Middle frontal gyrus (tissue), 1 donor: Measurements from ENCODE around the gene PTPRG.

Source experiments
- DNase-seq: peaks from one replicate; pipeline ENCODE4 v3.0.0-alpha.2; 2015; ENCODE audit warnings: low spot score; ENCODE audit errors: extremely low spot score

The PTPRG gene

DNA sequence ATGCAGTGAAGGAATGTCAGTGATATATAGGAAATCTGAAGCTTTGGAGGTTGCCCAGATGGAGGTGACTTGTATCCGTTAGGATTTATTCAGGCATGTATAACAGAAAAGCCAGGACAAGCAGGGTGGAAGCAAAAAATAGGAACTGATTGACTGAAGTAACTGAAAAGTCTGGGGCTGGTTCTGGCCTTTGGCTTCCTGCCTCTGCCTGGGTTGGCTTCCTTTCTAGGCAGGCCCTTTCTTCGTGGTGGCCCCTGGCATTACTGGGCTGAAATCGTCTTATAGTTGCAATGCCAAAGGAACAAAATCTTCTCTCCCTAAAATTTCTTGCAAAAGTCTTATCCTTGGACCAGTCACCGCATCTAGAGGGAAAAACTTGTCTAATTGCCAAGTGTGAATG is 386.1 kb downstream of the PTPRG start:
- no peak for DNase-seq

DNA sequence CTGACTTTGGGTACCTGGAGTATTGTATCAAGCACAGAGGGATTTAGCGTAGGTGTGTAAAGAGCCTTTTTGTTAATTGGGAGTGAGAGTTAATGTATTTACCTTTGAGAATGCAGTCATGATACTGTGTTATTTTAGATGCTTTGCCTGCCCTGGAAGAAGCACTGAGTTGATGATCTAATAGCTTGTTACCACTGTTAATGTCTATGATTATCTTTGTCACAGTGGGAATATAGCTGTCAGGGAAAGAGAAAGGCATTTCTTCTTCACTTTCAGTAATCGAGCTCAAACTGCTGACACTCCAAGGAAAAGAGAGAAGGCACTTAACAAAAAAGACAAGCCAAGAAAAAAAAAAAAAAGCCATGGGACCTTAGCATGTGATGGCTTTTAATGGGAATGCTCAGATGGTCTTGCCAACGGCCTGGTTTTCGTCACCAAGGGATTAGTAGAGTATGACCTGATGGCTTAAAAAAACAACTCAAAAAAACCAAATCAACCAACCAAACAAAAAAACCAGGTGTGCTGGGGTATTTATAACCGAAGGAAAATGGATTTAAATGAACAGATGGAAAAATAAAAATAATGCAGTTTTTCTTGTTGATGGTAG is 387.4 kb downstream of the PTPRG start:
- no peak for DNase-seq

DNA sequence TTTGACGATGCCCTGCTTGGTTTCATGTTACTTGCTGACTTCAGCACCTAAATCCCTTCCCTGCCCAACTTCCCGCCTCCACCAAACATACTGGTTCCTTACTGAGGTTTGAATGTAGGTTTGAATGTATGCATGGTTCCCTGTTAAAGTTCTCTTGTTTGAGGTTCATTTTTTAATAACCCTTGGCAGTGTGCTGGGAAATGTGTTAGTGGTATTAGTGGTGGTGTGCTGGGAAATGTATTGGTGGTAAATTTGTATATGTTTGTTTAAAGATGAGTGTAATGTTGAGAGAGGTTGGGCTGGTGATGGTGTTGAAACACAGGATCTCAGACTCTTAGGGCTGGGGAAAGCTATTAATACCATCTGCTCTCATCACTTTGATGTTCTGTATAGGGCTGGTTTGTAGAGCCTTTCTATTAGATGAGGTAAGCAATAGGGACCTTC is 392.7 kb downstream of the PTPRG start:
- DNase-seq, result no peak

DNA sequence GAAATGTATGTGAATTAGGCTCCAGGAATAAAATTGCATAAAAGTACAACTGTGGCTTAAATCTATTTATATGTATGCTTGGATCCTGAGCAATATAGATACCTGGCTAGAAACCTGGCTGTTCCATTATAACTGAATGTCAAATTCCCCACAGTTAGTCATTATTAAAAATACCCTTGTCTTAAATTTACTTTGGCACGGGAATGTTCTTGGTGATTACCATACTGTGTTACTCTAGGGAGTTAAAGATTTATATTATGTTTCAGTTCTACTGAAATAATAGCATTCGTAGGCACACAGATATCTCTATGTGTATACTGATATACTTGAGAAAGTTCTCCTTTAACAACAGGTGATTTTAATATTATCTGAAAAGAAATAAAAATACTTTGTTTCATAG is 394.1 kb downstream of the PTPRG start:
- no peak for DNase-seq

DNA sequence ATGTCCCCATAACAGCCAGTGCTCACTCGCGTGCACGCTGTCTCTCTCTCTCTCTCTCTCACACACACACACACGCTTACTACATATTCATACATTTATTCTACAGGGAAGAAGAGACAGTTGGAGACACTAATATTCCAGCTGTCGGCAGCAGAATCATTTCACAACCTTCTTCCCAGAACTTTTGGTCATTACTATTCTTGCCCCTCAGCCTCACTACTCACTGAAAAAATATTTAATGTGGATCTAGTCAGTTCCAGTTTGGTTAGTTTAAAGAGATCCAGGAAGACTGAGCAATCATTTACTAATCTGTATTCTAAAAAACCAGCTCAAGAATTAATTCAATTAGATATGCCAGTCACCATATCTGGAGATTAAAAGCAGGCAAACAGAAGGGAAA is 394.9 kb downstream of the PTPRG start:
- DNase-seq, result no peak

DNA sequence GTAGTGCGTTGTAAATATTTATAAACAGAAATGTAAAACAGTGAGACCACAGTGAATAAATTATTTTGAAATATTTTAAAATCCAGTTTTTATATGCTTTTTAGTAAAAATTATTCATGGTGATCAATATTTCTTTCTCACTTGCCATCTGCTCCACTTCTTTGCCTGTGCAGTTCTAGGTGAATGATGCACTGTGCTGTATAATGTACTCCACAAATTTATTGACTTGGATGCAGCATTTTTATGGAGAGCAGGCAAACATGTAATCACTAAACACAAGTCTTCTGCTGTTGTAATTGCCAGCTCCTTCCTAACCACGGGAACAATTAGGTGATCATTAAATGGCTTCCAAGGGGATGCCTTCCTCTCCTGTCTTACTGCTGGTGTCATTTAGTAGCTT is 395.9 kb downstream of the PTPRG start:
- DNase-seq, result no peak

DNA sequence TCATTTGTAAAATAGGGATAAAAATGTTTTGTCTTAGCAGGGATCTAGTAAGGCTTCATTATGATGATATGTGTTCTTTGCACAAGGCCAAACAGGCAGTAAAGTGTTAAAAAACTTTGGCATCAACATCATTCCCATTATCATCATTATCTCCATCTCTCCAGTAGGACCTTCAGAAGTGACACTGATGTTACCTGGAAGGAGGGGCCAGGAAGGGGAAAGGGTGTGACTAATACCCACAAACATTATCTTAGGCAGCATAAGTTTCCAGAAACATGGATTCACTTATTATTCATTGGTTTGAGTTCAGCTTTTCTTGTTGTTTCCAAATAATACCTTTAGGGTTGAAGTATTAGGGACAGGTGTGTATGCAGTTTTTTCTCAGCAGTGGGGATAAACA is 399.6 kb downstream of the PTPRG start:
- DNase-seq, result no peak

DNA sequence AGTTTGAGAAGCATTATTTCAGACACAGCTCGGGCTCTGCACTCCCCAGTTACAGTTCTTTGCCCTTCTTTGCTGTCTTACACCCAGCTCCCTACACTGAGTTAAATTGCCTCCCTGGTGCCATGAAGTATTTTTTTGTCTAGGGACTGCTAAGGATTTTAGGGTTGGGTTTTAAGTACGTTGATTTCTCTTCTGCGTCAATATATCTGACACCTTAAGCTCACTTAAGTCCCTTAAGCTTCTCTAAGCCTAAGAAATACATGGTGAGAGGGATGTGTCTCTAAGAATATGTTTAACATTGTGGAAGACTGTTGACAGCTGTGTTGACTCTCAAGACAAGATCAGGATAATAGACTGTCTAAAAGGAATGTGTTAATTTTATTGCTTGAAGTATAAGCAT is 400.5 kb downstream of the PTPRG start:
- no peak for DNase-seq

DNA sequence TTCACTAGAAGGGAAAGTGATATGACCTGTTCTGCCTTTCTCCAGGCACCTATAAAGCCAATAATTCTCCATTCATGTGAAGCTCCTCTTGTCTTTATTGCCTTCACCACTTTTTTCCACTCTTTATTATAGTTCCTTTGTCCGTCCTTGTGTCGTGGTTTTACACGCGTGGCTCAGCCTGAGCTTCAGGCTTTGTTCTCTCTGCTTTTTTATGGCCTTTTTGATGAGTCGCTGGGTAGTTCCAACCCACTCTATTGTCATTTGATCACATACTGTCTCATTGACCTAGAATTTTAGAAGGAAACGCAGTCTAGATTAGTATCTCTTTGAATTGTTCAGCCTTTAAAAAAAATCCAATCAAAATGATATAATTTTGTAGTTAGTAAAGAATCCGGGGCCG is 403.2 kb downstream of the PTPRG start:
- no peak for DNase-seq

DNA sequence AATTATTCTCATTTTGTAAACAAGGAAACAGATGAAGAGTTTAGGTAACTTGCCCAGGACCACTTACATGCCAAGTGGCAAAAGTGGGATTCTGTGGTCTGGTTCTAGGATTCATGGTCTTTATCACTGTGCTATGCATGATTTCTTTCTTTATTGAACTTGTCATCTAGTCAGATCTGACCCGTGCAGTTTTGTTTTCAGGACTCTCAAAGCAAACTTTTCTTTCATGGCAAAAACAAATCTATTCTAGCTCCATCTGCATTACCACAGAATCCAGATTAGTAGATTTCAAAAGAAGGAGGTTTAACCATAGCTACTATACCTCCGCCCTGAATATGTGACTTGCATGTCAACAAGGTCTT is 404.4 kb downstream of the PTPRG start:
- no peak for DNase-seq

DNA sequence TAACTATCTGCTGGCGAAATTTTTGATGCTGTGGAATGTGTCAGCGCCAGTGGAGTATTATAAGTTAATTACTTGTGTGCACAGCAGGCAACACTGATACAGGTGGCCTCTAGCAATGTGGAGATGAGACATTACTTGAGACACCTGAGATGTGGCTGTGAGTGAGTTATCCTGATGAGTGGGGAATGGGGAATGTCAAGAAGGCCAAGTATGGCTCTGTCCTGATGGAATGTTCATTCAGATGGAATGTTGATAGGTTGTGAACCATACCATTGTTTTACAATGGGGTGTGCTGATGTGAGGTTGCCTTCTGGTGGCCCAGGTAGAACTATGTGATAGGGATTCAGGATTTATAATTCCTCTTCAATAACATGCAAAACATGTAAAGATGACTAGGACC is 404.8 kb downstream of the PTPRG start:
- no peak for DNase-seq

DNA sequence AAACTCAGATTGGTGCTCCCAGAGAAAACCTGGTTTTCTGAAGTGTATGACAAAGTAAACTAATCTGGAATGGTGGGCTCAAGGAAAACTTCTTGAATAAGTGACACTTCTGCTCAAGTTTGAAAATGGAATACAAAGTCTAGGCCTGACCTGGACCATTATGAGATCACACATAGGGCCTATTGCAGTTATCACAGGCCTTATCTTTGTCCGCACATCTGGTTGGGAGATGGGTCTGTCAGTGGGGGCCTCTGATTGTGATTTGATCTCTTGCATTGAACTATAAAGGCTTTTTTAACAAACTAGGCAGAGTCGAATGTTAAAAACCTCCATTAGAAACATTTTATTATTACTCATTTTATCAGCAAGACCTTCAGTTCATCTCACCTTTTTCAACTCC is 405.6 kb downstream of the PTPRG start:
- DNase-seq, result no peak

DNA sequence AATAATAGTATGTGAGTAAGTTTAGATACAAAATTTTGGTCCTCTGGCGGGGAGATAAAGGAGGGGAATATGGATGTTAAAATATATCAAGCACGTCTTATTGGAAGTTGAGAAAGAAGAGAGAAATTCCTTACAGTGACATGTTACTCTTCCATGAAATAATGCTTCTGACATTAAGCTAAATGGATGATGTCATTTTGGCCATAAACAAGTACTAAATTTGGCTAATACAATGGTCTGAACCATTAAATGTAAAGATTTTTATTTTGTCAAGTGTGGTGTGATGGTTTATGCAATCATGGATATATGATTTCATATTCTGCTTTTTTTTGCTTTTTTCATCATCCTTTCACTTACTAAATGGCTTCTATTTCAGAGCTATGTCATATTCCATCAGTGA is 406.6 kb downstream of the PTPRG start:
- DNase-seq, result no peak

DNA sequence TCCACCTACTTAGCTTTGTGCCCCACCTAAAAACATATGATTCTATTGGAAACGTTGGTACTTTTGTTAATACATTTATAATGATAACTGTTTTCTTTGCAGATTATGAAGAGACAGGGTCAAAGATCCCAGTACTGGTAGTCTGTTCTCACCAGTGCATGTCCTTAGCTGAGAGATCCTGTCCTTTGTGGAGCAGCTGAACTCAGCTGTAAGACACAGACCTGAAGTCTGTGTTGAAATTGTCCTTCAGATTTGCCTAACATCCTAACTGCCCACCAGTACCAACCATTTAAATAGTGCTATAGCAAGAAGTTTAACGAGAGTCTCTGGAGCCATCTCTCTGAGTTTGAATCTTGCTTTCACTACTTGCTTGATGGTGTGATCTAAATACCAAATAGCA is 413.3 kb downstream of the PTPRG start:
- DNase-seq, result no peak

DNA sequence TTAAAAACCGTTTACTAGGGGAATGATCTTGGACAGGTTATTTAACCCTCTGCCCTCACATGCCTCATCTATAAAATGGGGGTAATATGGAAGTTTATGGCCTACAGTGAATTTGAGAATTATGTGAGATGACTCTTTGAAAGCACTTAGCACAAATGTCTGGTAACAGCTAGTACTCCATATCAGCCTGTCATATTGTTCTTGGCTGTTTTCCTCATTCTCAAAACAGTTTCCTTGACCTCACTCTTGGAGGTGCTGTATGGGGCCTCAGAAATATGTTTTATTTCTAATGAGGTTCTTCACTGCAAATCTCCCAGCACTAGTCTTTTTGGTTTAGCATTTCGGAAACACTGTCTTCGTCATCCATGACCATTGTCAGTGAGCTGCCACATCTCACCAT is 413.8 kb downstream of the PTPRG start:
- no peak for DNase-seq

DNA sequence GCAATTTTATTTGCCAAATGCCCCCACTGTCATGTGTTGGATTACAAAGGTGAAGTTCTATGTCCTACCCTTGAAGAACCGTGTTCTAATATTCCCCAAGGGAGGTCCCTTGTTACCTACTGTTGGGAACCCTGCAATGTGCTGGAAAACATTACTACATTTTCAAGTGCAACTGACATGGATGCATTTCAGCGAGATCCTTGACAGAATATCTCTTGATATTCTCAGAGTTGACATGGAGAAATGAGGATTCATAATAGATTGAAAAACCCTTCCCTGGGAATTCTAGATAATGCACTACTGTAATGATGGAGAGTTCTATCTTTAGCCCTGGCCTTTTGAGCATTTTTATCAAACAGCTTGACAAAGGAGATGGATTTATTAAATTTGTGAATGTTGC is 414.6 kb downstream of the PTPRG start:
- DNase-seq, result no peak

DNA sequence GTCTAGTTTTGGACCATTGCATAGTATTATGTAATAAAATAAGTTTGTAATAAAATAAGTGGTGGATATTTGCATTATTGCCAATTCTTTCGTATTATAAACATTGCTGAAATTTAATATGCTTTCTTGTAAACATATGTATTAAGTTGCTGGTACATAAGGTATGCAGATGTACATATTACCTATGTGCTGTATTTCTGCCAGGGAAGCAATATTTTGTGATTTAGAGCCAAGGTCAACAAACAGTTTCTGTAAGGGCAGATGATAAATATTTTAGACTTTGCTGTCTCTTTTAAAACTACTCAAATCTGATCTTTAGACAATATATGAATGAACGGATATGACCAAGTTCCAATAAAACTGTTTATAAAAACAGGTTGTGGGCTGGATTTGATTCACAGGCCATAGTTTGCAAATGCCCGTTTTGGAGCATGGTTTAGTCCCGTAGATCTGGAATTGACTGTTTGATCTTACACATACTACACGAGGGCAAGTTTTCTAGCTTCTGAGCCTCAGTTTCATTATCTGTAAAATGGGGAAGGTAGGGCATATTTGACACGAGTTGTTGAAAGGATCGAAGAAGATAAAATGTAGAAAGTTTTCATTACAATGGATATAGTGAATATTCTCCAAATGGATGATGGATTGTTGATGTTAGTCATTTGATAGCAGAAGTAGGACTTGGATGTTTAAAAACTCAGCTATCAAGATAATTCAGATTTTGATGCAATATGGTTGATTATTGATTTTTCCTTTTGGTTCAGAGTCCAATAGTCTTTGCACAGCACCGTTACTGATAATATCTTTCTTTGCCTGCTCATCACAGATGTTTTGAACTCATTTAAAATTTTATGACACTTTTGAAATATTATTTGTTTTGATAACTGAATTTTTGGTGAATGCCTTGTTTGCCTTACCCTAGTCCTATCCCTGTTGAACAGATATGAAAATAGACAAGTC is 417.4 kb downstream of the PTPRG start:
- no peak for DNase-seq

DNA sequence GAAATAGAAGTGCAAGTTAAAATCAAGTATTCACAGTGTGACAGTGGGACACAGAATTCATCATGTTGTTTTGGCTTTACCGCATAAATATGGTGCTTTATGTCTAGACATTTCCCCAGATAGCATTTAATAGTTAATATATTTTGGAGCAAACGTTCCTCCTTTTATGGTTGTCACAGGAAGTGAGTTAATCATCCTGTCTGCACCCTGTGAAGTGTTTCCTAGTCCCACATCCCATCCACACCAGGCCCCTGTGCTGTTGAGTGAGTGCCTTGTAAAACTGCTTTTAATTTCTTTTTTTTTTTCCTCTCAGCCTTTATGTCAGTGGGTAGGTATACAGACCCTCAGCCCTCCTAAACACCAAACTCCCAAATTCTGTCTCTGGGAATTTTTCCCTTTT is 418.3 kb downstream of the PTPRG start:
- DNase-seq, result no peak

DNA sequence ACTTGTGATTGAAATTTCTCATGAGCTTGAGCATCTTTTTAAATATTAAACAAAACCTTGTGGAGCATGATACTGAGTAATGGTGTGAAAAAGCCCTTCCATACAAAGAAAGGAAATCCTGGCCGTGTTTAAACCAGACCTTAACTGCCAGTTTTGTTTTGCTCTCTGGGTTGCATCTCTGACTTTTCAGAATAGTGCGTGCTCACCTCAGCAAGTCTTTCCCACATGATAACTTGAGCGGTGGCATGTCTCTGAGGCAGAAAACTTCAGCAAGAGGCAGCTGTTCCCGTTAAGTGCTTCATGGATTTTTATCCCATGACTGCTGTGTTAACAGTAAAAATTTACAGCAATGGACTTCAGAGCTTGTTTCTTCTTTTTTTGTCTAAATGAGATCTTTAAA is 418.7 kb downstream of the PTPRG start:
- no peak for DNase-seq

DNA sequence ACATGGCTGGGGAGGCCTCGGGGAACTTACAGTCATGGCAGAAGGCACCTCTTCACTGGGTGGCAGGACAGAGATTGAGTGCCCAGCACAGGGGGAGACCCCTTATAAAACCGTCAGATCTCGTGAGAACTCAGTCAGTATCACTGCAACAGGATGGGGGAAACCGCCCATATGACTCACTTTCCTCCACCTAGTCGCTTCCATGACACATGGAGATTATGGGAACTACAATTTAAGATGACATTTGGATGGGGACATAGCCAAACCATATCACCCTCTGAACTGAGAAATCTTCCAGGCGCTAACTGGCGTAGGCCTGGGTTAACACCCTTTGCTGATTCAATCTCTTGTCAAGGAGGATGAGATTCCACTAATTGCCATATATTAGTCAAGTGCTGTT is 419.7 kb downstream of the PTPRG start:
- DNase-seq, result no peak

DNA sequence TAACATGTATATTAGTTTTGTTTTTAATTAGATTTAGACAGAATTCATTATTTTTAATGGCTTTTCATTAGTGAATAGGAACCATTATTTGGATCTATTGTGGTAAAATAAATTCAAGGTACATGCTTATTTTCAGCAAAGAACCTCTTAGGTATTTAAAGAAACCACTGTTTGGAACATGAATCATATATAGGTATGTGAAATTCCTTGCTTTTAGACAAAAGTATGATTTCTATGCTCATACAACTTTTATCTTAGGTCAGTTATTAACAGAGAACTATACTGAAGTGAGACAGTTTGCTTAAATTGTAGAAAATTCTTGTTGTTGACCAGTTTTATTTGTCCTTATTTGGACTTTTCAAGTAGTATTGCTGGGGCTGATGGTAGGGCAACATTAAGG is 422.1 kb downstream of the PTPRG start:
- DNase-seq, result no peak

DNA sequence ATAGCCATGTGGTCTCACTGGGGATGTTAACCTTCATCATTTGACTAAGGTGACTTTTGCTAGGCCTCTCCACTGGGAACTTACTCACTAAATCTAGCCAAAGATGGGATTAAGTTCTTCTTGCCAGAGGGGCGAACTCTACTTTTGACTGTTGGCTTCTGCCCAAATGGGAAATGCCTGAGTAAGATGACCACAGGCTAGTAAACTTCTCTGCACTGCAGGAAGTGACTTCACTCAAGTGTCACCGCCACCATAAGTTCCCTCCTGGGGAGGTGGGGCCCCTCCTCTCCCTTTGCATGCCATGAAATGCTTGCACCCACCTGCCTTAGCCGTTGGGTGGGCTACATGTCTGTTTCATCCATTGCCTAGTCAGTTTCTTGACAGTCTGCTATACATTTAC is 423.6 kb downstream of the PTPRG start:
- DNase-seq, result no peak

DNA sequence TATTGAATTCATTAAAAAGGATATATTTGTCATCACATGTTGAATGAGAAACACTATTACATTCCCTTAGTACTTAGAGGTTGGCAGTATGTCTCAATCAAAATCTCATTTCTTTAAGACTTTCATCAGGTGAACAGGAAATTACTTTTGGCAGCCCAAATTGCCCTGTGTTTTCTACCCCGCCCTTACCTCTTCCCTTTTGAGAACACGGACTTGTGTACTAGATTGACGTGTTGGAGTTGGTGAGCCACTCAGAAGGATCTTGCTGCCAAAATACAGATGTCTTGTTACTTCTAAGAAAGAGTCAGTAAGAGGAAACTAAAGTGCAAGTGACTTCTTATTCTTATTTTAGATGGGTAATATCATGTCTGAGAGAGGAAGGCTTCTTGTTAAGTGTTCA is 425.1 kb downstream of the PTPRG start:
- no peak for DNase-seq
